GM12878 (cell line): ENCODE data around the gene ANKRD16. TPM values are rescaled to one million over a fixed set of nuclear protein-coding genes. Genes with fewer than 3 reads are reported as not detected.

Experiments used
- ATAC-seq: fragments of 200-7000 bp; cut with Tn5 transposase; 3 replicates; pipeline ENCODE4 v1.9.1; 2020; ENCODE audit warnings: mild to moderate bottlenecking, moderate library complexity
- BruUV-seq: library from RNA; stranded (reverse); fragments of 400-500 nt; replicated peaks from 2 replicates; lab custom pipeline; 2021; lab: Mats Ljungman, UMichigan
- CTCF ChIA-PET: fragments of 300-600 bp; sonication (Branson Sonifier 250); formaldehyde crosslinking; extraction: SDS; loops from one replicate; lab custom pipeline; 2021; ENCODE audit warnings: inconsistent platforms; lab: Yijun Ruan, JAX
- POLR2A ChIA-PET: fragments of 350-600 bp; formaldehyde crosslinking; extraction: SDS; loops from one replicate; lab custom pipeline; 2021; ENCODE audit warnings: inconsistent platforms; lab: Charles Lee
- RAD21 ChIA-PET: fragments of 300-600 bp; sonication (Branson Sonifier 250); formaldehyde crosslinking; loops from one replicate; lab custom pipeline; 2023; ENCODE audit warnings: antibody characterized with exemption; ENCODE audit not compliant: unreplicated experiment; lab: Charles Lee
- SMC1A ChIA-PET: fragments of 300-600 bp; sonication (Branson Sonifier 250); formaldehyde crosslinking; loops from one replicate; lab custom pipeline; 2023; ENCODE audit not compliant: unreplicated experiment, uncharacterized antibody; lab: Charles Lee
- DNase-seq: peaks from one replicate; pipeline ENCODE4 v3.0.0-alpha.2; 2011; ENCODE audit warnings: low read depth, low spot score
- FAIRE-seq: peaks from 3 replicates; lab custom pipeline; 2011; peaks lifted over from hg19 to GRCh38; lab: Jason Lieb, UNC
- H2AFZ ChIP-seq: 2 replicates; pipeline ENCODE4 v1.6.0; 2011; ENCODE audit warnings: low read depth, low read length, control low read depth; ENCODE audit not compliant: control insufficient read depth
- H3K27ac ChIP-seq: 2 replicates; pipeline ENCODE4 v1.5.1; 2011; ENCODE audit warnings: control low read depth; ENCODE audit not compliant: control insufficient read depth, insufficient read depth
- H3K27me3 ChIP-seq, 2 experiments: replicated peaks in 1 of 2; 2 replicates each; pipeline versions ENCODE4 v1.6.0 to v1.6.1; 2011; ENCODE audit warnings: low read length in 1 of 2; ENCODE audit not compliant: control insufficient read depth in 2 of 2, insufficient read depth in 2 of 2
- H3K36me3 ChIP-seq, 2 experiments: 2 replicates each; pipeline ENCODE4 v1.5.1; 2011; ENCODE audit warnings: low read length in 1 of 2; ENCODE audit not compliant: control insufficient read depth in 2 of 2, insufficient read depth in 2 of 2
- H3K4me1 ChIP-seq: 2 replicates; pipeline ENCODE4 v1.6.1; 2011; ENCODE audit warnings: mild to moderate bottlenecking, low read length, moderate library complexity, mixed read lengths; ENCODE audit not compliant: control insufficient read depth, insufficient read depth
- H3K4me2 ChIP-seq: 2 replicates; pipeline ENCODE4 v1.6.0; 2011; ENCODE audit warnings: control low read depth; ENCODE audit not compliant: control insufficient read depth, insufficient read depth
- H3K4me3 ChIP-seq: fragments of 200-600 bp; sonication (generic); 2 replicates; pipeline ENCODE4 v1.5.1; 2016
- H3K79me2 ChIP-seq: 2 replicates; pipeline ENCODE4 v1.6.0; 2011; ENCODE audit warnings: low read length; ENCODE audit not compliant: control insufficient read depth, insufficient read depth
- H3K9ac ChIP-seq: 2 replicates; pipeline ENCODE4 v1.8.0; 2011; ENCODE audit warnings: low read length, control low read depth, mixed read lengths; ENCODE audit not compliant: control insufficient read depth, insufficient read depth
- H3K9me3 ChIP-seq: replicated peaks from 3 replicates; pipeline ENCODE4 v1.5.1; 2011; ENCODE audit warnings: mild to moderate bottlenecking, low read length; ENCODE audit not compliant: control insufficient read depth, insufficient read depth
- H4K20me1 ChIP-seq: 2 replicates; pipeline ENCODE4 v1.6.0; 2011; ENCODE audit not compliant: control insufficient read depth, insufficient read depth
- CREB1 ChIP-seq: IDR thresholded peaks from 2 replicates; pipeline ENCODE4 v1.6.1; 2012; ENCODE audit warnings: low read depth, mild to moderate bottlenecking, inconsistent platforms
- FOS ChIP-seq: IDR thresholded peaks from 3 replicates; pipeline ENCODE4 v1.6.1; 2011; ENCODE audit warnings: borderline replicate concordance; ENCODE audit not compliant: insufficient read length; ENCODE audit errors: extremely low read depth
- IRF4 ChIP-seq: IDR thresholded peaks from 2 replicates; pipeline ENCODE4 v1.6.1; 2011; ENCODE audit warnings: low read depth, low read length
- NR2C1 ChIP-seq: fragments of 450-650 bp; IDR thresholded peaks from 2 replicates; pipeline ENCODE4 v1.6.1; 2017; ENCODE audit warnings: antibody characterized with exemption, mild to moderate bottlenecking, moderate library complexity
- PAX5 ChIP-seq: IDR thresholded peaks from 2 replicates; pipeline ENCODE4 v1.6.1; 2011; ENCODE audit warnings: low read depth, low read length, borderline replicate concordance
- RAD51 ChIP-seq: fragments of 450-650 bp; IDR thresholded peaks from 2 replicates; pipeline ENCODE4 v1.6.1; 2016; ENCODE audit warnings: moderate library complexity, mild to moderate bottlenecking, inconsistent platforms
- RB1 ChIP-seq: fragments of 450-650 bp; formaldehyde crosslinking; IDR thresholded peaks from 2 replicates; pipeline ENCODE4 v1.6.1; 2017; ENCODE audit warnings: mild to moderate bottlenecking, borderline replicate concordance
- RUNX3 ChIP-seq: IDR thresholded peaks from 2 replicates; pipeline ENCODE4 v1.6.1; 2012; ENCODE audit warnings: low read length, inconsistent platforms
- SMAD1 ChIP-seq: fragments of 450-650 bp; IDR thresholded peaks from 2 replicates; pipeline ENCODE4 v1.6.1; 2018; ENCODE audit warnings: mild to moderate bottlenecking, low read depth; ENCODE audit not compliant: partially characterized antibody
- STAT1 ChIP-seq: fragments of 450-650 bp; conservative IDR thresholded peaks from 2 replicates; pipeline ENCODE4 v1.6.1; 2014; ENCODE audit warnings: antibody characterized with exemption, mild to moderate bottlenecking
- STAT3 ChIP-seq: IDR thresholded peaks from 2 replicates; pipeline ENCODE4 v1.6.1; 2011; ENCODE audit warnings: low read depth, low read length, improper control_type of control experiment
- TBL1XR1 ChIP-seq: IDR thresholded peaks from 2 replicates; pipeline ENCODE4 v1.6.1; 2012; ENCODE audit warnings: low read depth, low read length, improper control_type of control experiment
- YBX1 ChIP-seq: fragments of 450-650 bp; IDR thresholded peaks from 2 replicates; pipeline ENCODE4 v1.6.1; 2016; ENCODE audit warnings: antibody characterized with exemption
- ZZZ3 ChIP-seq: IDR thresholded peaks from 2 replicates; pipeline ENCODE4 v1.6.1; 2011; ENCODE audit warnings: low read depth; ENCODE audit not compliant: control insufficient read depth, insufficient read length
- WGBS: methylation state at CpG from one replicate; pipeline ENCODE4 v1.1.6; 2016; ENCODE audit warnings: low lambda C conversion rate; ENCODE audit not compliant: insufficient replicate concordance, insufficient coverage; ENCODE audit errors: missing lambda C conversion rate; 5-methylcytosine and 5-hydroxymethylcytosine counted together
- in situ Hi-C: fragments of 300-500 bp; cut with MboI; formaldehyde crosslinking; loops from 9 replicates; pipeline ENCODE4 v1.14.3; 2018; ENCODE audit warnings: mixed read lengths
- intact Hi-C: fragments of 100-400 bp; cut with micrococcal nuclease; formaldehyde crosslinking; loops from one replicate; pipeline ENCODE4 v1.14.2; 2022; ENCODE audit not compliant: unreplicated experiment
- polyA plus RNA-seq, 11 experiments: library from polyadenylated mRNA; depleted of rRNA in 4 of 11; unstranded in 6 of 11; stranded (reverse) in 5 of 11; fragments of >200 nt; fragmentation: Nextera tagmentation in 4 of 11; fragmentation: Illumina TruSeq in 1 of 11; extraction: Ambion mirVana in 4 of 11; extraction: Trizol in 1 of 11; gene quantifications; 1 replicate in 1 of 11; 2 replicates in 10 of 11; pipeline versions ENCODE4 v1.2.1 to v1.2.3, GENCODE V29; 2011 to 2016; ENCODE audit warnings: inconsistent platforms in 2 of 11, missing spikeins in 2 of 11, low read depth in 1 of 11
- total RNA-seq, 4 experiments: library from RNA; depleted of rRNA in 3 of 4; stranded (reverse); fragments of >200 nt in 3 of 4; fragmentation: Illumina TruSeq in 1 of 4; extraction: Trizol in 1 of 4; gene quantifications; 2 replicates each; pipeline versions ENCODE4 v1.2.1 to v1.2.3, GENCODE V29; 2013 to 2021
- TF ChIP-seq, protein P1 (sequence below): fragments of 450-650 bp; conservative IDR thresholded peaks from 2 replicates; pipeline ENCODE4 v1.6.1; 2017; ENCODE audit warnings: mild to moderate bottlenecking, moderate library complexity
- TF ChIP-seq, protein P2 (sequence below): IDR thresholded peaks from 2 replicates; pipeline ENCODE4 v1.6.1; 2012; ENCODE audit warnings: low read depth, low read length, improper control_type of control experiment

ANKRD16 gene
- total and polyA plus RNA-seq, 10 of the 15 experiments (the other 5 are each of a cell fraction or from before 2014, with no cell fraction given) = 0.57 to 13.6 (median 4.4) TPM

- Histone ChIP-seq H3K4me3 (no peak overlapping the region), H3K9ac (no peak overlapping the region), H3K9me3 (no peaks in the 10 kb centered on the region), H3K4me1 (no peaks in the 10 kb centered on the region), H3K4me2 (no peak overlapping the region), H3K79me2 (no peaks in the 10 kb centered on the region), H2AFZ (no peak overlapping the region), H3K36me3 (no peaks in the 10 kb centered on the region), H3K27ac (no peak overlapping the region), H4K20me1 (no peaks in the 10 kb centered on the region), H3K27me3 (no peaks in the 10 kb centered on the region; a peak in 1 of 4 replicates)
- SMC1A ChIA-PET = no interaction called here
- RAD21 ChIA-PET = no interaction called here
- CTCF ChIA-PET = interaction anchor here (1.1 kb wide), 1 partner anchor 42 kb away, joined by 3 read pairs; no protein-coding TSS in a partner anchor
- in situ Hi-C loops (no loop called here), intact Hi-C loops (no loop called here)
- POLR2A ChIA-PET = interaction anchor here (1.3 kb wide), 1 partner anchor 11 kb away, joined by 3 read pairs; no protein-coding TSS in a partner anchor
- no peak for FAIRE-seq
- no peak for DNase-seq
- TF ChIP-seq ZZZ3 = no peak
- TF ChIP-seq STAT3 = no peak
- TF ChIP-seq STAT1 = no peak
- TF ChIP-seq FOS = no peak
- BruUV-seq = no TSS peak
- no peak for ATAC-seq
- 86% methylated on average over 13 of the region's 13 CpGs for WGBS
Observed at GRCh38 chr10:5832946-5833345, 56.7 kb downstream of the ANKRD16 start.

- DNase-seq (no peak), FAIRE-seq (no peak), ATAC-seq (no peak)
- in situ Hi-C loops = no loop called here
- Histone ChIP-seq H2AFZ (no peak overlapping the region), H3K79me2 (no peaks in the 10 kb centered on the region), H3K27me3 (no peaks in the 10 kb centered on the region; a peak in 1 of 4 replicates), H3K9me3 (no peaks in the 10 kb centered on the region), H3K9ac (no peak overlapping the region), H4K20me1 (no peaks in the 10 kb centered on the region), H3K36me3 (no peaks in the 10 kb centered on the region), H3K27ac (no peak overlapping the region), H3K4me2 (no peak overlapping the region), H3K4me3 (no peak overlapping the region), H3K4me1 (no peaks in the 10 kb centered on the region)
- 89% methylated on average over 8 of the region's 8 CpGs for WGBS
- SMC1A ChIA-PET = interaction anchor here (1.0 to 2.8 kb wide), 2 partner anchors 9 to 21 kb away, joined by 3 to 11 read pairs; no protein-coding TSS in a partner anchor
- CTCF ChIA-PET = interaction anchor here (1.0 kb wide), 1 partner anchor 10 kb away, joined by 3 read pairs; no protein-coding TSS in a partner anchor
- intact Hi-C loops = no loop called here
- POLR2A ChIA-PET = interaction anchor here (0.7 to 0.9 kb wide), 2 partner anchors 9 to 57 kb away, joined by 3 to 5 read pairs; no protein-coding TSS in a partner anchor
- RAD21 ChIA-PET = interaction anchor here (1.0 to 1.5 kb wide), 3 partner anchors 9 to 32 kb away, joined by 4 to 8 read pairs (median 4); no protein-coding TSS in a partner anchor
- no TSS peak for BruUV-seq
- TF ChIP-seq TBL1XR1 (no peak), SMAD1 (no peak), YBX1 (no peak), RUNX3 (no peak), IRF4 (no peak), RB1 (no peak), CREB1 (no peak), PAX5 (no peak), RAD51 (no peak), NR2C1 (no peak)
- TF ChIP-seq, protein P1, sequence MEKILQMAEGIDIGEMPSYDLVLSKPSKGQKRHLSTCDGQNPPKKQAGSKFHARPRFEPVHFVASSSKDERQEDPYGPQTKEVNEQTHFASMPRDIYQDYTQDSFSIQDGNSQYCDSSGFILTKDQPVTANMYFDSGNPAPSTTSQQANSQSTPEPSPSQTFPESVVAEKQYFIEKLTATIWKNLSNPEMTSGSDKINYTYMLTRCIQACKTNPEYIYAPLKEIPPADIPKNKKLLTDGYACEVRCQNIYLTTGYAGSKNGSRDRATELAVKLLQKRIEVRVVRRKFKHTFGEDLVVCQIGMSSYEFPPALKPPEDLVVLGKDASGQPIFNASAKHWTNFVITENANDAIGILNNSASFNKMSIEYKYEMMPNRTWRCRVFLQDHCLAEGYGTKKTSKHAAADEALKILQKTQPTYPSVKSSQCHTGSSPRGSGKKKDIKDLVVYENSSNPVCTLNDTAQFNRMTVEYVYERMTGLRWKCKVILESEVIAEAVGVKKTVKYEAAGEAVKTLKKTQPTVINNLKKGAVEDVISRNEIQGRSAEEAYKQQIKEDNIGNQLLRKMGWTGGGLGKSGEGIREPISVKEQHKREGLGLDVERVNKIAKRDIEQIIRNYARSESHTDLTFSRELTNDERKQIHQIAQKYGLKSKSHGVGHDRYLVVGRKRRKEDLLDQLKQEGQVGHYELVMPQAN = no peak
- TF ChIP-seq, protein P2, sequence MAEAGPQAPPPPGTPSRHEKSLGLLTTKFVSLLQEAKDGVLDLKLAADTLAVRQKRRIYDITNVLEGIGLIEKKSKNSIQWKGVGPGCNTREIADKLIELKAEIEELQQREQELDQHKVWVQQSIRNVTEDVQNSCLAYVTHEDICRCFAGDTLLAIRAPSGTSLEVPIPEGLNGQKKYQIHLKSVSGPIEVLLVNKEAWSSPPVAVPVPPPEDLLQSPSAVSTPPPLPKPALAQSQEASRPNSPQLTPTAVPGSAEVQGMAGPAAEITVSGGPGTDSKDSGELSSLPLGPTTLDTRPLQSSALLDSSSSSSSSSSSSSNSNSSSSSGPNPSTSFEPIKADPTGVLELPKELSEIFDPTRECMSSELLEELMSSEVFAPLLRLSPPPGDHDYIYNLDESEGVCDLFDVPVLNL = no peak
Observed at GRCh38 chr10:5831446-5831782, 58.3 kb downstream of the ANKRD16 start.
